HEK293 (cell line): ENCODE data around the gene SLC3A2.

Experiments used
- CTCF ChIA-PET: fragments of 350-600 bp; formaldehyde crosslinking; extraction: SDS; loops from one replicate; lab custom pipeline; 2021; ENCODE audit warnings: antibody characterized with exemption; lab: Yijun Ruan, JAX
- POLR2A ChIA-PET: fragments of 300-600 bp; formaldehyde crosslinking; extraction: SDS; loops from one replicate; lab custom pipeline; 2020; ENCODE audit warnings: antibody characterized with exemption, inconsistent platforms; lab: Yijun Ruan, JAX
- H3K27ac ChIP-seq: fragments of 200-500 bp; sonication (Bioruptor generic); 2 replicates; pipeline ENCODE4 v1.5.1; 2014; ENCODE audit warnings: low read depth, low read length, control low read depth, inconsistent platforms; ENCODE audit errors: extremely low read depth
- H3K36me3 ChIP-seq, 2 experiments: fragments of 200-500 bp in 1 of 2; sonication (Bioruptor generic) in 1 of 2; 1 replicate in 1 of 2; 2 replicates in 1 of 2; pipeline ENCODE4 v1.5.1; 2014 to 2017; ENCODE audit warnings: inconsistent platforms in 2 of 2, low read length in 2 of 2; ENCODE audit not compliant: control insufficient read depth in 2 of 2, insufficient read depth in 1 of 2
- H3K4me1 ChIP-seq: fragments of 200-500 bp; sonication (Bioruptor generic); 2 replicates; pipeline ENCODE4 v1.5.1; 2014; ENCODE audit warnings: mild to moderate bottlenecking, low read length, inconsistent platforms; ENCODE audit not compliant: control insufficient read depth, insufficient read depth
- H3K4me3 ChIP-seq: 2 replicates; pipeline ENCODE4 v1.5.1; 2011; ENCODE audit warnings: low read depth, mild to moderate bottlenecking, control low read depth, low read length, moderate library complexity
- H3K9me3 ChIP-seq: fragments of 200-500 bp; sonication (Bioruptor generic); 2 replicates; pipeline ENCODE4 v1.5.1; 2014; ENCODE audit warnings: low read depth, low read length, inconsistent platforms; ENCODE audit not compliant: control insufficient read depth, insufficient read depth
- GLIS1 ChIP-seq: fragments of 450-650 bp; formaldehyde crosslinking; IDR thresholded peaks from 2 replicates; pipeline ENCODE4 v1.5.1; 2016; ENCODE audit warnings: missing biosample characterization, missing genetic modification characterization
- KLF9 ChIP-seq: fragments of 450-650 bp; formaldehyde crosslinking; IDR thresholded peaks from 2 replicates; pipeline ENCODE4 v1.5.1; 2016; ENCODE audit warnings: missing biosample characterization, missing genetic modification characterization, low read depth
- OSR2 ChIP-seq: fragments of 450-650 bp; formaldehyde crosslinking; IDR thresholded peaks from 2 replicates; pipeline ENCODE4 v1.5.1; 2016; ENCODE audit warnings: missing biosample characterization, missing genetic modification characterization
- PRDM10 ChIP-seq: fragments of 450-650 bp; formaldehyde crosslinking; IDR thresholded peaks from 2 replicates; pipeline ENCODE4 v1.5.1; 2016; ENCODE audit warnings: missing biosample characterization, missing genetic modification characterization
- SALL2 ChIP-seq: fragments of 450-650 bp; formaldehyde crosslinking; IDR thresholded peaks from 2 replicates; pipeline ENCODE4 v1.5.0; 2017; ENCODE audit warnings: missing biosample characterization, mild to moderate bottlenecking, missing genetic modification characterization, borderline replicate concordance
- SCRT2 ChIP-seq: fragments of 450-650 bp; formaldehyde crosslinking; IDR thresholded peaks from 2 replicates; pipeline ENCODE4 v1.5.1; 2016; ENCODE audit warnings: missing biosample characterization, missing genetic modification characterization
- SP7 ChIP-seq: fragments of 450-650 bp; formaldehyde crosslinking; IDR thresholded peaks from 2 replicates; pipeline ENCODE4 v1.5.1; 2016; ENCODE audit warnings: missing biosample characterization, missing genetic modification characterization
- ZEB2 ChIP-seq: fragments of 450-650 bp; formaldehyde crosslinking; IDR thresholded peaks from 2 replicates; pipeline ENCODE4 v1.5.1; 2016; ENCODE audit warnings: missing biosample characterization, missing genetic modification characterization
- ZNF266 ChIP-seq: fragments of 450-650 bp; formaldehyde crosslinking; IDR thresholded peaks from 2 replicates; pipeline ENCODE4 v1.5.1; 2016; ENCODE audit warnings: missing biosample characterization, missing genetic modification characterization, low read depth
- ZNF324 ChIP-seq: fragments of 450-650 bp; formaldehyde crosslinking; IDR thresholded peaks from 2 replicates; pipeline ENCODE4 v1.5.1; 2016; ENCODE audit warnings: missing biosample characterization, missing genetic modification characterization
- ZNF366 ChIP-seq: fragments of 450-650 bp; formaldehyde crosslinking; conservative IDR thresholded peaks from 2 replicates; pipeline ENCODE4 v1.5.1; 2016; ENCODE audit warnings: missing biosample characterization, missing genetic modification characterization
- ZNF398 ChIP-seq: fragments of 450-650 bp; formaldehyde crosslinking; IDR thresholded peaks from 2 replicates; pipeline ENCODE4 v1.5.1; 2017; ENCODE audit warnings: missing biosample characterization, missing genetic modification characterization
- ZNF558 ChIP-seq: fragments of 450-650 bp; formaldehyde crosslinking; IDR thresholded peaks from 2 replicates; pipeline ENCODE4 v1.5.1; 2016; ENCODE audit warnings: missing biosample characterization, missing genetic modification characterization
- ZNF645 ChIP-seq: fragments of 450-650 bp; formaldehyde crosslinking; IDR thresholded peaks from 2 replicates; pipeline ENCODE4; 2016; ENCODE audit warnings: missing biosample characterization, missing genetic modification characterization
- ZNF654 ChIP-seq: fragments of 450-650 bp; formaldehyde crosslinking; IDR thresholded peaks from 2 replicates; pipeline ENCODE4 v1.5.1; 2016; ENCODE audit warnings: low read depth, missing biosample characterization, missing genetic modification characterization
- ZNF660 ChIP-seq: fragments of 450-650 bp; IDR thresholded peaks from 2 replicates; pipeline ENCODE4 v1.5.1; 2018; ENCODE audit warnings: missing biosample characterization, mild to moderate bottlenecking, missing genetic modification characterization
- ZSCAN16 ChIP-seq: fragments of 450-650 bp; formaldehyde crosslinking; IDR thresholded peaks from 2 replicates; pipeline ENCODE4 v1.5.1; 2016; ENCODE audit warnings: missing biosample characterization, missing genetic modification characterization
- TF ChIP-seq, protein P1 (sequence below): fragments of 450-650 bp; formaldehyde crosslinking; IDR thresholded peaks from 2 replicates; pipeline ENCODE4 v1.5.1; 2017; ENCODE audit warnings: missing biosample characterization, missing genetic modification characterization

SLC3A2 gene

DNA sequence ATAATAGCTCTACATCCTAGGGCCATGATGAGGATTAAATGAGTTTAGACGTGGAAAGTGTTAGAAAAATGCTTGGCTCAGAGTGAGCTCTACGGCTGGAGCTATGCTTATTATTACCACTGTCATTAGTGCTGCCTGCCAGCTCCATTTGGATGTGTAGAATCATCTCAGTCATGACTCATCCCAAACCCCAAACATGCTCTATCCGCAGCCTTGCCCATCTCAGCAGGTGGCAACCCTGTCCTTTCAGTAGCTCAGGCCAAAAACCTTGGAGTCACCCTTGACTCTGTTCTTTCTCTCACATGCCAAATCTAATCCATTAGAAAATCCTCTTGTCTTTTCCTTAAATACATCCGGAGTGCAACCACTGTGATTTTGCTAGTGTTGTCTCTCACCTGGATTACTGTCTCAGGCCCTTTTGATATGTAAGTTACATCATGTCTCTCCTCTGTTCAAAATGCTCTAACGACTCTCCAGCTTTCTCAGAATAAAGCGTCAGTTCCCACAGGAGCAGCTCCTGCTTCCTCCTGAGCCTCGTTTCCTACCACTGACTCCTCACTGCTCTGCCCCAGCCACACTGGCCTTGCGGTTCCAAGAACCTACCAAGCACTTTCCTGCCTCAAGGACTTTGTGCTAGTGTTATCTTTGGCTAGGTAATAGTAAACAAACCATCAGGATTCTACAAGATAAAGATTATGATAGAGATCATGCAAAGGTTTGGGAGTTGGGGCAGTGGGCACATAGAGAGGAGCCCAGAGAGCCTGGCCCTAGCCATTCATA, 51.0 kb downstream of the SLC3A2 start (continued):
- TF ChIP-seq PRDM10 = 0 out of 2 replicates have a peak, but pooled peaks have one; percentile 24
- no peak for TF ChIP-seq ZNF266 (tag by site-specific recombination)
- peak; percentile 45; the same call in 1 of the 2 replicates for TF ChIP-seq ZEB2 (tag by site-specific recombination)
- TF ChIP-seq SCRT2 = no peak
- peak; percentile 80 for TF ChIP-seq ZNF558 (tag by site-specific recombination)
- no peak for TF ChIP-seq SALL2
- 0 out of 2 replicates have a peak, but pooled peaks have one; percentile 41 for TF ChIP-seq SP7
- peak; percentile 62; the same call in 1 of the 2 replicates for TF ChIP-seq ZNF660 (tag by site-specific recombination)
- TF ChIP-seq OSR2 (tag by site-specific recombination) = 0 out of 2 replicates have a peak, but pooled peaks have one; percentile 17
- no peak for TF ChIP-seq ZNF654 (tag by site-specific recombination)
- peak; percentile 33; the same call in 1 of the 2 replicates for TF ChIP-seq GLIS1 (tag by site-specific recombination)
- TF ChIP-seq ZNF366 (tag by site-specific recombination) = peak; percentile 49
- TF ChIP-seq ZNF324 (tag by site-specific recombination) = no peak
- no peak for TF ChIP-seq KLF9
- no peak for TF ChIP-seq ZNF645 (tag by site-specific recombination)

- Histone ChIP-seq H3K36me3 (no peaks in the 10 kb centered on the region), H3K4me3 (no peak overlapping the region), H3K27ac (no peak overlapping the region), H3K4me1 (no peaks in the 10 kb centered on the region), H3K9me3 (no peaks in the 10 kb centered on the region)
- CTCF ChIA-PET = no interaction called here
- no peak for TF ChIP-seq ZSCAN16
- TF ChIP-seq, protein P1, sequence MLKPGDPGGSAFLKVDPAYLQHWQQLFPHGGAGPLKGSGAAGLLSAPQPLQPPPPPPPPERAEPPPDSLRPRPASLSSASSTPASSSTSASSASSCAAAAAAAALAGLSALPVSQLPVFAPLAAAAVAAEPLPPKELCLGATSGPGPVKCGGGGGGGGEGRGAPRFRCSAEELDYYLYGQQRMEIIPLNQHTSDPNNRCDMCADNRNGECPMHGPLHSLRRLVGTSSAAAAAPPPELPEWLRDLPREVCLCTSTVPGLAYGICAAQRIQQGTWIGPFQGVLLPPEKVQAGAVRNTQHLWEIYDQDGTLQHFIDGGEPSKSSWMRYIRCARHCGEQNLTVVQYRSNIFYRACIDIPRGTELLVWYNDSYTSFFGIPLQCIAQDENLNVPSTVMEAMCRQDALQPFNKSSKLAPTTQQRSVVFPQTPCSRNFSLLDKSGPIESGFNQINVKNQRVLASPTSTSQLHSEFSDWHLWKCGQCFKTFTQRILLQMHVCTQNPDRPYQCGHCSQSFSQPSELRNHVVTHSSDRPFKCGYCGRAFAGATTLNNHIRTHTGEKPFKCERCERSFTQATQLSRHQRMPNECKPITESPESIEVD (tag by site-specific recombination) = no peak
- TF ChIP-seq ZNF398 (tag by site-specific recombination) = no peak
- POLR2A ChIA-PET = no interaction called here
Observed at GRCh38 chr11:62933285-62933684, 52.6 kb downstream of the SLC3A2 start.
